Measurements from ENCODE around the gene ATP8B3.

DNA sequence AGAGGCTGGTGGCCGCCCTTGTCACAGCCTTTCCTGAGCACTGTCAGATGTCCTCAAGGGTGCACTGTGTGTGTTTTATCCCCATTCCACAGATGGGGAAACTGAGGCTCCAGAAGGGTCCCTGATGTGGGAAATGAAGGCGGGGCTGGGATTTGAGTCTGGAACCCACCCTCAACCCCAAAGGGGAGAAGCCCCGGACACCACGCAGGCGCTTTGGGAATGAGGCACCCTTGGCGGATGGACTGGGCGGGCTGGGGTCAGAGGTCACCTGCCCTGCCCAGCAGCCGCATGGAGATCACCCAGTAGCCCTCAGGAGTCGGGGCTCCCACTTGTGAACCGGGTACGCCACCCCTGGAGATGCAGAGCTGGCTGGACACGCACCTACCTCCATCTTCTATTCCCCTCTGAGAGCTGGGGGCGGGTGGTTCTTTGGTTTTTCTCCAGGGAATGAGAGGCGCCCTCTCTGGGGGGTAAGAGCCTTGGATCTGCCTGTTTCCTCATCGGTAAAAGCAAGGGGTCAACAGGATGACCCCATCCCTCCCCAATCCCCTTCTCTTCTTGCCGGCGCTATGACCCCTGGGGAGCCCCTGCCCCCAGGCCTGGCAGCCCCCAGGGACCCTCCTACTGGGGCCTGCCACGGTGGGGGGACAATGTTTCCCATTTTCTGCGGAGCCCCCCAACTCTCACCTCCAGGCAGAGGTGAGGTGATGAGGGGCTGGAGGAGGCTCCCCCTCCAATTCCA is 67.1 kb downstream of the ATP8B3 start:
- TF ChIP-seq, protein P1, sequence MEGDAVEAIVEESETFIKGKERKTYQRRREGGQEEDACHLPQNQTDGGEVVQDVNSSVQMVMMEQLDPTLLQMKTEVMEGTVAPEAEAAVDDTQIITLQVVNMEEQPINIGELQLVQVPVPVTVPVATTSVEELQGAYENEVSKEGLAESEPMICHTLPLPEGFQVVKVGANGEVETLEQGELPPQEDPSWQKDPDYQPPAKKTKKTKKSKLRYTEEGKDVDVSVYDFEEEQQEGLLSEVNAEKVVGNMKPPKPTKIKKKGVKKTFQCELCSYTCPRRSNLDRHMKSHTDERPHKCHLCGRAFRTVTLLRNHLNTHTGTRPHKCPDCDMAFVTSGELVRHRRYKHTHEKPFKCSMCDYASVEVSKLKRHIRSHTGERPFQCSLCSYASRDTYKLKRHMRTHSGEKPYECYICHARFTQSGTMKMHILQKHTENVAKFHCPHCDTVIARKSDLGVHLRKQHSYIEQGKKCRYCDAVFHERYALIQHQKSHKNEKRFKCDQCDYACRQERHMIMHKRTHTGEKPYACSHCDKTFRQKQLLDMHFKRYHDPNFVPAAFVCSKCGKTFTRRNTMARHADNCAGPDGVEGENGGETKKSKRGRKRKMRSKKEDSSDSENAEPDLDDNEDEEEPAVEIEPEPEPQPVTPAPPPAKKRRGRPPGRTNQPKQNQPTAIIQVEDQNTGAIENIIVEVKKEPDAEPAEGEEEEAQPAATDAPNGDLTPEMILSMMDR (IDR thresholded peaks at IDR 0.05; ENCODE audit: insufficient read depth, low read depth, low read length): no peak
- TF ChIP-seq EZH2 (IDR thresholded peaks at IDR 0.05; ENCODE audit: insufficient read depth, low read length): no peak
